ENCODE data around the gene TP53TG3C.
"Not testable (repeated sequence)": the region's sequence is repeated elsewhere in the genome, so short reads cannot be mapped to it uniquely, and the experiment has no call there.

TP53TG3C gene

GRCh38 chr16:33193926-33194325 lies at the start of gene TP53TG3C:
TP53TG3C (plus strand) TSS chr16:33194226; CDS start chr16:33194294, 68 bp downstream.
- not testable (repeated sequence) for FAIRE-seq; DNase-seq (ENCODE audit: extremely low spot score, insufficient read length, low read depth)

Data from GM18507 (cell line).